Frontal cortex (tissue), 4 donors: ENCODE data around the gene ACSL3. TPM values are rescaled to one million over a fixed set of nuclear protein-coding genes. Genes with fewer than 3 reads are reported as not detected.

Experiments used
- DNase-seq, 2 donors: peaks; one replicate each; pipeline ENCODE4 v3.0.0; 2012; ENCODE audit warnings: low spot score in 2 of 2
- FAIRE-seq: peaks from 2 replicates; lab custom pipeline; 2012; peaks lifted over from hg19 to GRCh38; lab: Jason Lieb, UNC
- total RNA-seq: library from RNA; depleted of rRNA; stranded (reverse); fragments of >200 nt; gene quantifications from one replicate; pipeline ENCODE4 v1.2.3, GENCODE V29; 2014
- donor health status: control.
- donor health status: control.
- donor health status: control.

The ACSL3 gene
- total RNA-seq, 1 donor from 2014 or later = 250 TPM

DNA sequence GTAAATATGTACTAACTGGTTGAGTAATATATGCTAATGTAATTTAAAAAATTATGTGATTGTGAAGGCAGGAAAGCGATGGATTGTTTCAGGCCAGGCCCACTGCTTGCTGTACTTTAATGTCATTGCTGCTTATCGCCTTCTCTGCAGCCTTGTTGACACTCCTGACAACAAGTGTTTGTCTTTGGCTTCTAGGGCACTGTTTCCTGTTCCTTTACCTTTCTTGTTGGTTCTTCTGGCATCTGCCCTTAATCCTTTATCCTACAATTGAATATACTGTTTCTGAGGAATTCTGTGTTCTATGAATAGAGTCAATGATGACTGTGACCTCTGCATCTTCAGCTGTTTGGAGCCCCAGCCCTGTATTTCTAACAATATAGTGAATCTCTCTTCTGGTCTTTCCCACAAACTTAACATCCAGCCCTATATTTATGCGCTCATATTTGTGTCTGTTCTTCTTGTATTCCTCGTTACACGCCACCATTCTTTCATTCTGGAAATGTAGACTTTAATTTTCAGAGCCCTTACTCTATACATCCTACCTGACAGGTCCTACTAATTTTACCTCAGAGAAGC lies 17.6 kb downstream of the ACSL3 start:
- FAIRE-seq (no peak), DNase-seq (no peak)

GRCh38 chr2:222878877-222879603 lies 18.2 kb downstream of the ACSL3 start:
- FAIRE-seq = no peak
- DNase-seq = no peak

DNA sequence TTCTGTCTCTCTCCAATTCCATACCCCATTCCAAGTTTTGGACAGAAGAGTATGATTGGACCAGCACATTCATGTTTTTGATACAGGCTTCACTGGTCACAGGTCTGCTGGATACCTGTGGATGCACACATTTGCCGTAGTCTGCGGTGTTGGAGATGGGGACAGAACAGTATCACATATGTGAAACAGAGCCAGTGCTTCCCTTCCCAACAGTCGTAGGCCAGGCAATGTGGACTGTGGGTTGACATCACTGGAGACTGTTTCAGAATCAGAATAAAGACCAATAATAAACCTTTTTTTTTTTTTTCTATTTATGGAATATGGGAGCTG lies 18.7 kb downstream of the ACSL3 start:
- FAIRE-seq (no peak), DNase-seq (no peak)

- FAIRE-seq (no peak), DNase-seq (no peak)
These were observed 21.7 kb downstream of the ACSL3 start for GRCh38 chr2:222882484-222882928.

DNA sequence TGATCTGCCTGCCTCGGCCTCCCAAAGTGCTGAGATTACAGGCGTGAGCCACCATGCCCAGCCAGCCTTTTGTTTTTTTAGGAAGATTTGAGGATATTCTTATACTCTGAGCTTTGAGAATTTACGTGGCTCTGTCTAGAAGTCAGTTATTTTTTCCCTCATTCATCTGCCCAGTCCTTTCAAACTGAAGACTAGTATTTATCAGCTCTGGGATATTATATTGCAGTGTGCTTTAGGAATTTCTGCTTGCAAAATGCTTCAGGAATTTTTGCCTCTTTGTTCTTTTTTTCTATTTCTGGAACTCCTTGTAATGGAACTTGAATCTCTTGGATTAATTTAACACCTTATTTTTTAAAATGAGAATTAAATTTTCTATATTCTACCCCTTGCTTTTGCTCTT lies 22.6 kb downstream of the ACSL3 start:
- no peak for FAIRE-seq

DNA sequence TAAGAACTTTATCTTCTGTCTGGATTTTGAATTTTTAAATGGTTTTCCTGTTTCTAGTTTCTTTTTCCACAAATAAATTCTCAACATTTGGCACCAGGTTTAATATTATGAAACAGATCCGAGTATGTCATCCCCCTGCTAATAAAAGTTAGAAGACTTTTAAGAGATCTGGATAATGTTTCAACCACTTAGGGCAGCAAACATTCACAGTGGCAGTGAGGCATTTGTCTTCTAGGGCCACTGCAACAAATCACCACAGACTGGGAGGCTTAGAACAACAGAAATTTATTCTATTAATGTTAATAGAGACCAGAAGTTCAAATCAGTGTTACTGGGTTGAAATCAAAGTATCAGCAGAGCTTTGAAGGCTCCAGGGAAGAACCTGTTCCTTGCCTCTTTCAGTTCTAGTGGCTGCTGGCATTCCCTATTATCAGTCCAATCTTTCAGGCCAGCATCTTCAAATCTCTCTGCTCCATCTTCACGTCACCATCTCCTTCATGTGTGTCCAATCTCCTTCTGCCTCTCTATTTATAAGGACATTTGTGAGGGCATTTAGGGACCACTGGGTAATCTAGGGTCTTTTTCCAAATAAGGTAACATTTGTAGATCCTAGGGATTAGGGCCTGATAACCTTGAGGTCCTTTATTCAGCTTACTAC lies 23.4 kb downstream of the ACSL3 start:
- FAIRE-seq (no peak), DNase-seq (no peak)

More for the DNA sequence above, 22.6 kb downstream of the ACSL3 start:
- no peak for DNase-seq

DNA sequence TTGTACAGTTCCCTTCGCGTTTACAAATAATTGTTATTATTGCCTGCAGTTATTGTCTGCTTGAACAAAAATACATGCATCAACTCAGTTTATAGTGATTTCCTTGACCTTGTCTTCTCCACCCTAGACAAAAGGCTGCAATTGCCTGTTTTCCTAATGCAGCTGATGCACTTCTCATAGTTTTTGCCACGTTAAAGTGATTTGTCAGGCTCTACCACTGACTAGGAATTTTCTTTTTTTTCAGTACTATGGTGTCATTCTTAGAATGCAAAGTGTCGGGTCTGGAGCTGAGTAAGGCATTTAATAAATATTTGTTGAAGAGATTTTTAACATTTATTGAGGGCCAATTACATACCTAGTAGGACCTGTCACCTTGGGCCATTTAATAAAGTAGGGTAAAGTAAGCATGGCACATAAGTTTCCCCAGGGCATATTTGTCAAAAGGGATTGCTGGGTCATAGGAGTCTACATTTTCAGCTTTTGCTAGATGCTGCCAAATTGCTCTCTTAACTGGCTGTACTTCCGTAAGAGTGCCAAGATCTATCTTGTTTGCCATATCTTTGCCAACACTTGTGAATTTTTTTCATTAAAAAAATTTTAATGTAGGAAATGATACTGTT lies 24.1 kb downstream of the ACSL3 start:
- no peak for FAIRE-seq

GRCh38 chr2:222887124-222887523 lies 26.3 kb downstream of the ACSL3 start:
- DNase-seq (no peak), FAIRE-seq (no peak)

More for the DNA sequence above, 24.1 kb downstream of the ACSL3 start:
- no peak for DNase-seq

DNA sequence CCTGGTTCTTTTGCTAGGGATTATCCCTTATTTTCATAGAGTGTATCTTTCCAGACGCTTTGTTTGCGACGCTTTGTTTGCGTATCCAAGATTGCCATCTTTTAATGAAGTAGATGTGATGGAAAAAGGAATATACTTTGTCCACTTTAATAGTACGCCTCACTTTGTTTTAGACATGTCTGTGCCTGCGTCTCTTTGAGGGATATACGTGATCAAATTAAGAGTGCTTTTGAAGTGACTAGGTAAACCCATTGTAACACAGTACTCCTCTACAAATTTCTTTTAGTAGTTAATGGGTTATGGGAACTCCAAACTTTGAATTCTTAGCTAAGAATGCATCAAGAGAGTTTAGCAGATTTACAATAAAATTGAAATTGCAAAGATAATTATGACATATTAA lies 27.9 kb downstream of the ACSL3 start:
- FAIRE-seq (no peak), DNase-seq (no peak)

DNA sequence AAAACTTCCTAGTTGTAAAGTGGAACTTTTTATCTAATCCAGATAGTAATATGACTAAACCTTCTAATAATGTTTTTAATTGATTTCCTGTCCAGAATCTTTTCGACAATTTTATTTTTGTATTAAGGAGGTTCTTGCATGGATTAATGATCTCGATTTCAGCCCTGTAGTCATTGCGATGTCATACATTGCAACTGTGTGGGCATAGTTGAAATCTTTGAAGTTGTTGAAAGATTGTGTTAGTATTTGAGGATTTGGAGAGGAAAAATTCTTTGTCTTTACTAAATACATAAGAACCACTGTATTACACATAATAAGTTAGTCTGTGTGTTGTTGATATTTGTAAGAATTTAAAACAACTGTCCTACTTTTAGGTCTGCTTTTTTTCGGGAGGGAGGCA lies 31.1 kb downstream of the ACSL3 start:
- DNase-seq (no peak), FAIRE-seq (peak; percentile 47)

DNA sequence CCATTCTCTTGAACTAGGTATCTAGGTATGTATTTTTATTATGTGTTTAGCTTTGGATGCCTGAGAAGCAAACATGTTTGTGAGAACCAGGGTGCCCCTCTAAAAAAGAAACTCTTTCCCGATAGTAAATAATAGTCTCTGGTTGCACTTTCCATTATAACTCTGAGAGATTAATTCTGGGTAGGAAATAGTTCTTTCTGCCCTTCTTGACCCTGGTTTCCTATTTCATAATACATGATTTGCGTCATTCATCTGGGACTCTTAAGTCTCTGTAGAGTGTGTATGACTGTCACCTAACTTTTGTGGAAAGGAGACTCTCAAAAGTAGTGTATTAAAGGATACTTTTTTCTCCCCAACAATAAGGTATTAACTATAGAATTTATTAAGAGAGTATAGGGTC lies 31.5 kb downstream of the ACSL3 start:
- FAIRE-seq (no peak), DNase-seq (no peak)

DNA sequence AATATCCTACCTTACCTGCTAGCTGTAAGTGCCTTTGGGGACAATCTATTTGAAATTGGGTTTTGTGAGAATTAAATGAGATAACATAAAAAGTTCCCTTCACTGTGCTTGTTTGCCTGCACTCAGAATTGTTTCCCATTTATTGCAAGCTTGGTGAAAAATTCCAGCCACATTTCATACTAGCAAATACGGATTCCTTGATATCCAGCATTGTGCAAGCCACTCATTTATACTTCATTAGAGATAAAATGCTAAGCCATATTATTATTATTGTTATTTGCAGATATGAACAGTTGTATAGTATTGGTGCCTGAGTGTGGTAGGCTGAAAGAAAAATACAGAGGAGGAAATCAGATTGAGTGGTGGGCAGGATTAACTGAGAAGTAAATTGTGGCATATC lies 31.9 kb downstream of the ACSL3 start:
- DNase-seq (no peak), FAIRE-seq (no peak)

DNA sequence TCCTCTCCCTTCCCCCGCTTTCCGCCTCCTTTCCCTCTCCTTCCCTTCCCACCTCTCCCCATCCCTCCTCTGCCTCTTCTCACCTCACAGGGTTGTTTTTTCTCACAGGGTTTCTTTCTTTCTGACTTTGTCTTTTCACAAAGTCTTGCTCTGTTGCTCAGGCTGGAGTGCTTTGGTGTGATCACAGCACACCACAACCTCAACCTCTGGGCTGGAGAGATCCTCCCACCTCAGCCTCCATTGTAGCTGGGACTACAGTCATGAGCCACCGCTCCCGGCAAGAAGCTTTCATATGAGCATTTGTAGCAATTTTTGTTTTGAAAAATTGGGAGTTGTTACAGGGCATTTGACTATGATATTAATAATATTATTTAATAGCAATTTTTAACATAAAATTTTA lies 32.9 kb downstream of the ACSL3 start:
- no peak for DNase-seq
- no peak for FAIRE-seq

DNA sequence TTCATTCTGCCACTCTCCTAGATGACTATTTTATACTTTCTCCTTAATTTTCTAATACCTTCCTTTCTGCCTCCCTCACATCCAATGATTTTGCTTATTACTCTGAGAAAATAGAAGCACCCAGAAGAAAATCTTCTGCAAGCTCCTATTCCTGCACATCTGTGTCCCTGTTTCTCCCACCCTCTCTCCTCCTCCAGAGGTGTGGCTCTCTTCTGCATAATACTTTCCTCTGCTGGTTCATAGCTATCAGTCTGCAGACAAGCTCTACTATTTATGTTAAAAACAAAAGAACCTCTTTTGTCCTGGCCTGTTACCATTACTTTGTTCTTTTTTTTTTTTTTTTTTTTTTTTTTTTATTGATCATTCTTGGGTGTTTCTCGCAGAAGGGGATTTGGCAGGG lies 34.3 kb downstream of the ACSL3 start:
- no peak for DNase-seq
- no peak for FAIRE-seq

DNA sequence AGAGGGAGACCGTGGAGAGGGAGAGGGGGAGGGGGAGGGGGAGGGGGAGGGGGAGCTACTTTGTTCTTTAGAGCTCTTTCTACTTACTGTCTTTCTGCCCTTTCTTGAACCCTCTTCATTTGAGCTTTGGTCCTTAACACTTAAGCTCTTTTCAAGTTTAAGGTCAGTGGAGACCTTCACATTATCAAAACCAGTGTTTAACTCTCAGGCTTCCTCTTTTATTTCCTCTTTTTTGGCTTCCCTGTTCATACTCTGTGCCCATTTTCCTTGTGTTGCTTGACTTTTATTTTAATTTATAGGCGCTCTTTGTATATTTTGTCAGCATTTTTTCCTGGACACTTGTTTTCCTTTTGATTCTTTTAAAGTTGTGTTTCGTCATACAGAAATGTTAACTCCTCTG lies 37.1 kb downstream of the ACSL3 start:
- no peak for FAIRE-seq
- no peak for DNase-seq

DNA sequence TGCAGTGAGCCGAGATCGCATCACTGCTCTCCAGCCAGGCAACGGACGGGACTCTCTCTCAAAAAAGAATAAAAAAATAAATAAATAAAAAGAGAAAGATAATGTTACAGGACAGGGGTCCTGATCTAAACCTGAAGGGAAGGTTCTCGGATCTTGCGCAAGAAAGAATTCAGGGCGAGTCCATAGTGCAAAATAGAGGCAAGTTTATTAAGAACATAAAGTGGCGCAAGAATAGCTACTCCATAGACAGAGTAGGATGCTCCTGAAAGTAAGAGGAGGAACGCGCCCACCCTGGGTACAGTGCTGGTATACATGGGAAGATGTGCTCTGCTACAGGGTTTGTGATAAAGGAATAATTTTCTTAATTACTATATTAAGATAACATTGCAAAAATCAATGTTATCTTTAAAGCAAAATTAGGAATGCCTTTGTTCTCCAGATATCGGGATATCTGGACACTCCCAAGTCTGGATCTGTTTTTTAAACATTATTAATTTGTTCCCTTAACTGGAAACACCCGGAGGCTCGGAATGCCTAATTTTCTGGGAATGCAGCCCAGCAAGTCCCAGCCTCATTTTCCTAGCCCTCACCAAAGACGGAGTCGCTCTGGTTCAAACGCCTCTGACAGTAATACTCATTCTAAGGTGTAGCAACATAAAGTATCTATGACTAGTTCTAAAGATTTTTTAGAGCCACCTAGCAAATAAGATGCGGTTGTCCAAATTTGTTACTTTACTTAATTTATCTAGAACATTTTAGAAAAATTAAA lies 38.8 kb downstream of the ACSL3 start:
- FAIRE-seq (no peak), DNase-seq (no peak)

GRCh38 chr2:222900354-222900753 lies 39.5 kb downstream of the ACSL3 start:
- no peak for FAIRE-seq
- no peak for DNase-seq

GRCh38 chr2:222902660-222903059 lies 41.8 kb downstream of the ACSL3 start:
- DNase-seq (no peak), FAIRE-seq (no peak)

- FAIRE-seq (no peak), DNase-seq (no peak)
These were observed 42.7 kb downstream of the ACSL3 start for GRCh38 chr2:222903234-222904220.
